Loucy (cell line): Measurements from ENCODE around the gene PHIP.

Experiments
- CTCF ChIP-seq: fragments of 200-600 bp; sonication (generic); conservative IDR thresholded peaks from 2 replicates; pipeline ENCODE4 v1.5.1; 2014; ENCODE audit warnings: mild to moderate bottlenecking, antibody characterized with exemption, low read length
- EZH2phosphoT487 ChIP-seq: fragments of 200-600 bp; IDR thresholded peaks from 2 replicates; pipeline ENCODE4 v1.6.1; 2018; ENCODE audit warnings: antibody characterized with exemption, mild to moderate bottlenecking, moderate library complexity, borderline replicate concordance

- no peak for TF ChIP-seq CTCF
- TF ChIP-seq EZH2phosphoT487, result no peak
Measured at GRCh38 chr6:78947962-78948361, 130.1 kb downstream of the PHIP start.
